ENCODE results near the gene PALM3. TPM values are rescaled to one million over a fixed set of nuclear protein-coding genes. Genes with fewer than 3 reads are reported as not detected.
"Not testable (repeated sequence)": the region's sequence is repeated elsewhere in the genome, so short reads cannot be mapped to it uniquely, and the experiment has no call there.

The PALM3 gene
- total RNA-seq, 2 donors from 2014 or later, result 0.10 TPM; not detected in 1

GRCh38 chr19:14059652-14060155, 2.2 kb downstream of the PALM3 start:
- H3K27me3 Mint-ChIP-seq (ENCODE audit: low read depth), result peaks cover 34% of the 10 kb centered on the region
- H3K4me1 Mint-ChIP-seq (ENCODE audit: low read depth), result peaks cover 22% of the 10 kb centered on the region
- ATAC-seq (replicated peaks in 1 of 2) (no peak), DNase-seq (no peak)
- peak overlapping the region in 1 of 2 donors; percentile 26 for H3K4me3 Mint-ChIP-seq
- H3K9me3 Mint-ChIP-seq, result no peaks in the 10 kb centered on the region
- H3K36me3 Mint-ChIP-seq (ENCODE audit: insufficient read depth in 2 of 2), result no peaks in the 10 kb centered on the region
- no peak overlapping the region for H3K27ac Mint-ChIP-seq

GRCh38 chr19:14059093-14059480, 2.8 kb downstream of the PALM3 start:
- ATAC-seq (replicated peaks in 1 of 2) (peak; percentile 45 to 59), DNase-seq (peak; percentile 63 to 65)
- no peaks in the 10 kb centered on the region for H3K9me3 Mint-ChIP-seq
- H3K27ac Mint-ChIP-seq, result no peak overlapping the region
- peak overlapping the region; percentile 85 to 86 for H3K4me3 Mint-ChIP-seq
- H3K4me1 Mint-ChIP-seq (ENCODE audit: low read depth), result peaks cover 22% of the 10 kb centered on the region
- peaks cover 34% of the 10 kb centered on the region for H3K27me3 Mint-ChIP-seq (ENCODE audit: low read depth)
- H3K36me3 Mint-ChIP-seq (ENCODE audit: insufficient read depth in 2 of 2), result no peaks in the 10 kb centered on the region

GRCh38 chr19:14058182-14059092, 3.4 kb downstream of the PALM3 start:
- no peak for ATAC-seq (replicated peaks in 1 of 2)
- H3K9me3 Mint-ChIP-seq, result no peaks in the 10 kb centered on the region
- no peaks in the 10 kb centered on the region for H3K36me3 Mint-ChIP-seq (ENCODE audit: insufficient read depth in 2 of 2)
- peaks cover 34% of the 10 kb centered on the region for H3K27me3 Mint-ChIP-seq (ENCODE audit: low read depth)
- DNase-seq, result no peak
- peaks cover 22% of the 10 kb centered on the region for H3K4me1 Mint-ChIP-seq (ENCODE audit: low read depth)
- H3K4me3 Mint-ChIP-seq, result peak overlapping the region; percentile 85 to 86
- H3K27ac Mint-ChIP-seq, result no peak overlapping the region

- Mint-ChIP-seq H3K4me3 (peak overlapping the region; percentile 45 to 59), H3K9me3 (no peaks in the 10 kb centered on the region), H3K27me3 (ENCODE audit: low read depth) (peaks cover 34% of the 10 kb centered on the region), H3K27ac (no peak overlapping the region), H3K4me1 (ENCODE audit: low read depth) (peaks cover 22% of the 10 kb centered on the region), H3K36me3 (ENCODE audit: insufficient read depth in 2 of 2) (peaks cover 6 to 9% of the 10 kb centered on the region in 2 donors)
- DNase-seq (no peak), ATAC-seq (replicated peaks in 1 of 2) (no peak)
Observed at GRCh38 chr19:14056741-14057356, 5.0 kb downstream of the PALM3 start.

GRCh38 chr19:14056069-14056666, 5.7 kb downstream of the PALM3 start:
- H3K27me3 Mint-ChIP-seq (ENCODE audit: low read depth), result peaks cover 34% of the 10 kb centered on the region
- ATAC-seq (replicated peaks in 1 of 2) (no peak), DNase-seq (no peak)
- H3K4me1 Mint-ChIP-seq (ENCODE audit: low read depth), result peaks cover 22% of the 10 kb centered on the region
- H3K9me3 Mint-ChIP-seq, result no peaks in the 10 kb centered on the region
- H3K4me3 Mint-ChIP-seq, result no peak overlapping the region
- H3K27ac Mint-ChIP-seq, result no peak overlapping the region
- H3K36me3 Mint-ChIP-seq (ENCODE audit: insufficient read depth in 2 of 2), result peaks cover 6 to 13% of the 10 kb centered on the region in 2 donors

GRCh38 chr19:14055396-14055795, 6.5 kb downstream of the PALM3 start:
- H3K27ac Mint-ChIP-seq, result no peak overlapping the region
- DNase-seq, result no peak

GRCh38 chr19:14054721-14055120, 7.2 kb downstream of the PALM3 start:
- Mint-ChIP-seq H3K4me1 (ENCODE audit: low read depth) (peaks cover 18% of the 10 kb centered on the region), H3K27ac (no peak overlapping the region), H3K9me3 (no peaks in the 10 kb centered on the region), H3K36me3 (ENCODE audit: insufficient read depth in 2 of 2) (peaks cover 7 to 21% of the 10 kb centered on the region in 2 donors), H3K4me3 (no peak overlapping the region), H3K27me3 (ENCODE audit: low read depth) (peaks cover 22% of the 10 kb centered on the region)
- ATAC-seq (replicated peaks in 1 of 2) (peak in 1 of 2 donors; percentile 15), DNase-seq (no peak)

More at GRCh38 chr19:14055396-14055795, 6.5 kb downstream of the PALM3 start:
- Mint-ChIP-seq H3K36me3 (ENCODE audit: insufficient read depth in 2 of 2) (peaks cover 6 to 16% of the 10 kb centered on the region in 2 donors), H3K27me3 (ENCODE audit: low read depth) (peaks cover 27% of the 10 kb centered on the region), H3K9me3 (no peaks in the 10 kb centered on the region), H3K4me3 (no peak overlapping the region), H3K4me1 (ENCODE audit: low read depth) (peaks cover 22% of the 10 kb centered on the region)
- ATAC-seq (replicated peaks in 1 of 2), result no peak

GRCh38 chr19:14054099-14054498, 7.8 kb downstream of the PALM3 start:
- ATAC-seq (replicated peaks in 1 of 2), result no peak
- peaks cover 7 to 21% of the 10 kb centered on the region in 2 donors for H3K36me3 Mint-ChIP-seq (ENCODE audit: insufficient read depth in 2 of 2)
- H3K4me1 Mint-ChIP-seq (ENCODE audit: low read depth), result peaks cover 16% of the 10 kb centered on the region
- H3K9me3 Mint-ChIP-seq, result no peaks in the 10 kb centered on the region
- no peak overlapping the region for H3K27ac Mint-ChIP-seq
- H3K4me3 Mint-ChIP-seq, result no peak overlapping the region
- no peak for DNase-seq
- peaks cover 15% of the 10 kb centered on the region for H3K27me3 Mint-ChIP-seq (ENCODE audit: low read depth)

- ATAC-seq (replicated peaks in 1 of 2) (no peak), DNase-seq (no peak)
- H3K27ac Mint-ChIP-seq, result no peak overlapping the region
- H3K4me1 Mint-ChIP-seq (ENCODE audit: low read depth), result peaks cover 12% of the 10 kb centered on the region
- H3K4me3 Mint-ChIP-seq, result no peak overlapping the region
- H3K9me3 Mint-ChIP-seq, result no peaks in the 10 kb centered on the region
- peaks cover 9% of the 10 kb centered on the region for H3K27me3 Mint-ChIP-seq (ENCODE audit: low read depth)
- peaks cover 8 to 23% of the 10 kb centered on the region in 2 donors for H3K36me3 Mint-ChIP-seq (ENCODE audit: insufficient read depth in 2 of 2)
Observed at GRCh38 chr19:14053500-14053899, 8.4 kb downstream of the PALM3 start.

- Mint-ChIP-seq H3K4me3 (no peak overlapping the region), H3K4me1 (ENCODE audit: low read depth) (peaks cover 11% of the 10 kb centered on the region), H3K36me3 (ENCODE audit: insufficient read depth in 2 of 2) (peaks cover 13 to 27% of the 10 kb centered on the region in 2 donors), H3K27me3 (ENCODE audit: low read depth) (peaks cover 5% of the 10 kb centered on the region), H3K9me3 (no peaks in the 10 kb centered on the region), H3K27ac (no peak overlapping the region)
- no peak for DNase-seq
- ATAC-seq (replicated peaks in 1 of 2), result no peak
Observed at GRCh38 chr19:14053032-14053431, 8.8 kb downstream of the PALM3 start.

- no peak overlapping the region for H3K27ac Mint-ChIP-seq
- peaks cover 5% of the 10 kb centered on the region for H3K4me1 Mint-ChIP-seq (ENCODE audit: low read depth)
- no peak overlapping the region for H3K4me3 Mint-ChIP-seq
- H3K9me3 Mint-ChIP-seq, result no peaks in the 10 kb centered on the region
- no peaks in the 10 kb centered on the region for H3K27me3 Mint-ChIP-seq (ENCODE audit: low read depth)
- no peak for ATAC-seq (replicated peaks in 1 of 2)
- DNase-seq, result no peak
- H3K36me3 Mint-ChIP-seq (ENCODE audit: insufficient read depth in 2 of 2), result peaks cover 13 to 27% of the 10 kb centered on the region in 2 donors
Observed at GRCh38 chr19:14052470-14052869, 9.4 kb downstream of the PALM3 start.

GRCh38 chr19:14051980-14052379, 9.9 kb downstream of the PALM3 start:
- H3K4me3 Mint-ChIP-seq, result no peak overlapping the region
- no peak for DNase-seq
- peaks cover 5% of the 10 kb centered on the region for H3K4me1 Mint-ChIP-seq (ENCODE audit: low read depth)
- no peaks in the 10 kb centered on the region for H3K27me3 Mint-ChIP-seq (ENCODE audit: low read depth)
- H3K36me3 Mint-ChIP-seq (ENCODE audit: insufficient read depth in 2 of 2), result peaks cover 13 to 30% of the 10 kb centered on the region in 2 donors
- H3K27ac Mint-ChIP-seq, result no peak overlapping the region
- ATAC-seq (replicated peaks in 1 of 2), result no peak
- H3K9me3 Mint-ChIP-seq, result no peaks in the 10 kb centered on the region

GRCh38 chr19:14050961-14051360, 10.9 kb downstream of the PALM3 start:
- not testable (repeated sequence) for DNase-seq; H3K4me3 Mint-ChIP-seq; ATAC-seq (replicated peaks in 1 of 2); H3K9me3 Mint-ChIP-seq; H3K4me1 Mint-ChIP-seq (ENCODE audit: low read depth); H3K27ac Mint-ChIP-seq; H3K27me3 Mint-ChIP-seq (ENCODE audit: low read depth)
- peaks cover 13 to 30% of the 10 kb centered on the region in 2 donors for H3K36me3 Mint-ChIP-seq (ENCODE audit: insufficient read depth in 2 of 2)
